VCaP (cell line): ENCODE measurements around the gene KRTAP10-12.

ENCODE experiments used
- H3K27ac ChIP-seq: fragments of 450-650 bp; 2 replicates; pipeline ENCODE4 v1.5.1; 2017
- TF ChIP-seq, protein P1 (sequence below): fragments of 450-650 bp; conservative IDR thresholded peaks from 2 replicates; pipeline ENCODE4 v1.5.1; 2017; ENCODE audit warnings: mild to moderate bottlenecking, moderate library complexity

KRTAP10-12 gene

GRCh38 chr21:44723177-44724131 is 26.5 kb downstream of the KRTAP10-12 start:
- TF ChIP-seq, protein P1, sequence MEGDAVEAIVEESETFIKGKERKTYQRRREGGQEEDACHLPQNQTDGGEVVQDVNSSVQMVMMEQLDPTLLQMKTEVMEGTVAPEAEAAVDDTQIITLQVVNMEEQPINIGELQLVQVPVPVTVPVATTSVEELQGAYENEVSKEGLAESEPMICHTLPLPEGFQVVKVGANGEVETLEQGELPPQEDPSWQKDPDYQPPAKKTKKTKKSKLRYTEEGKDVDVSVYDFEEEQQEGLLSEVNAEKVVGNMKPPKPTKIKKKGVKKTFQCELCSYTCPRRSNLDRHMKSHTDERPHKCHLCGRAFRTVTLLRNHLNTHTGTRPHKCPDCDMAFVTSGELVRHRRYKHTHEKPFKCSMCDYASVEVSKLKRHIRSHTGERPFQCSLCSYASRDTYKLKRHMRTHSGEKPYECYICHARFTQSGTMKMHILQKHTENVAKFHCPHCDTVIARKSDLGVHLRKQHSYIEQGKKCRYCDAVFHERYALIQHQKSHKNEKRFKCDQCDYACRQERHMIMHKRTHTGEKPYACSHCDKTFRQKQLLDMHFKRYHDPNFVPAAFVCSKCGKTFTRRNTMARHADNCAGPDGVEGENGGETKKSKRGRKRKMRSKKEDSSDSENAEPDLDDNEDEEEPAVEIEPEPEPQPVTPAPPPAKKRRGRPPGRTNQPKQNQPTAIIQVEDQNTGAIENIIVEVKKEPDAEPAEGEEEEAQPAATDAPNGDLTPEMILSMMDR = no peak
- no peak overlapping the region for H3K27ac ChIP-seq

DNA sequence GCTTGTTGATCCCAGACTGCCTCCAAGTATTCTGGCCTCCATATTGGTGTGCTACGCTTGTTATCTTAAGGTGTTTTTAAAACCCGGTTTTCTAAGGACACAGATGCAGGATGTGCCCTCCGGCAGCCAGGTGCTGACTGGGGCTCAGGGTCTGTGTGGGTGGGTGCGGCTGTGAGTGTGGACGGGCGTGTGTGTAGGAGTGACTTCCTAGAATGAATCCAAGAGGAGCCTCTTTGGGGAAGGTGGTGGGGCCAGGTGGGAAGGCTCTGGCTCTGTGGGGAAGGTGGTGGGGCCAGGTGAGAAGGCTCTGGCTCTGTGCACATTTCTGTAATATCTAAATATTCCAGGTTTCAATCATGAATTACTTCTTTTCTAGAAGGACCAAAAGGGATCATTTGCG is 27.2 kb downstream of the KRTAP10-12 start:
- TF ChIP-seq, protein P1 = no peak
- H3K27ac ChIP-seq = no peak overlapping the region

GRCh38 chr21:44724926-44725325 is 28.0 kb downstream of the KRTAP10-12 start:
- TF ChIP-seq, protein P1 = no peak
- H3K27ac ChIP-seq = no peak overlapping the region

GRCh38 chr21:44726826-44727225 is 29.9 kb downstream of the KRTAP10-12 start:
- no peak overlapping the region for H3K27ac ChIP-seq
- TF ChIP-seq, protein P1 = no peak

GRCh38 chr21:44727321-44727720 is 30.3 kb downstream of the KRTAP10-12 start:
- TF ChIP-seq, protein P1 = no peak
- H3K27ac ChIP-seq = no peak overlapping the region

- TF ChIP-seq, protein P1 = no peak
- H3K27ac ChIP-seq = no peak overlapping the region
Observed at GRCh38 chr21:44727757-44728156, 30.8 kb downstream of the KRTAP10-12 start.

DNA sequence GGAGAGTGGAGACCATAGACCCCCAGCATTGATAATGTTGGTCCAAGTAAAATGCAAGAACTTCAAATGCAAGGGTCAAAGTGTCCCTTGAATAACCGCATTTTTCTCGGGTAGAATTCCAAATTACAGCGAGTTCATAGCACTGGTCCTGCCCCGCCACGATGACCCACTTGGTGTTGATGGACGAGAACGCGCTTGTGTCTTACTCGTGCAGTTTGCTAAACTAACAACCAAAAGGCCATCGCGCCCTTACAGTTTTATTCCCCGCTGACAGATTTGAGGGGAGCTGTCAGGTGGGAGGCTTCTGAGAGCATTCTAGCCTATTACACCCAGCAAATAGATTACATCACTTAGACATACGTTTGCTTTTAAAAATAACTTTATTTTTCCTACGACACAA is 31.7 kb downstream of the KRTAP10-12 start:
- no peak overlapping the region for H3K27ac ChIP-seq
- TF ChIP-seq, protein P1 = no peak
